Erythroblast (primary cell): ENCODE results near the gene NAP1L3.

Experiments used
- GATA1 ChIP-seq: IDR thresholded peaks from 2 replicates; pipeline ENCODE4 v1.6.1; 2011; ENCODE audit warnings: low read depth, mild to moderate bottlenecking, control low read depth, low read length, moderate library complexity
- POLR2A ChIP-seq: IDR thresholded peaks from 2 replicates; pipeline ENCODE4 v1.6.1; 2011; ENCODE audit warnings: mild to moderate bottlenecking, low read length

GRCh38 chrX:93673869-93674271 is 492 bp upstream of the NAP1L3 start, which contains the start of gene FAM133A:
- TF ChIP-seq POLR2A (no peak), GATA1 (no peak)
